B cell (primary cell): Measurements from ENCODE around the gene NUMB.

ENCODE experiments used
- EZH2 ChIP-seq: IDR thresholded peaks from 2 replicates; pipeline ENCODE4 v1.6.1; 2012; ENCODE audit warnings: borderline replicate concordance, low read depth, mild to moderate bottlenecking, moderate library complexity, low read length; ENCODE audit not compliant: insufficient read depth, poor library complexity, severe bottlenecking
- TF ChIP-seq, protein P1 (sequence below): fragments of 200-600 bp; IDR thresholded peaks from one replicate; pipeline ENCODE4 v1.8.0; 2022; ENCODE audit warnings: antibody characterized with exemption, mild to moderate bottlenecking

- TF ChIP-seq, protein P1, sequence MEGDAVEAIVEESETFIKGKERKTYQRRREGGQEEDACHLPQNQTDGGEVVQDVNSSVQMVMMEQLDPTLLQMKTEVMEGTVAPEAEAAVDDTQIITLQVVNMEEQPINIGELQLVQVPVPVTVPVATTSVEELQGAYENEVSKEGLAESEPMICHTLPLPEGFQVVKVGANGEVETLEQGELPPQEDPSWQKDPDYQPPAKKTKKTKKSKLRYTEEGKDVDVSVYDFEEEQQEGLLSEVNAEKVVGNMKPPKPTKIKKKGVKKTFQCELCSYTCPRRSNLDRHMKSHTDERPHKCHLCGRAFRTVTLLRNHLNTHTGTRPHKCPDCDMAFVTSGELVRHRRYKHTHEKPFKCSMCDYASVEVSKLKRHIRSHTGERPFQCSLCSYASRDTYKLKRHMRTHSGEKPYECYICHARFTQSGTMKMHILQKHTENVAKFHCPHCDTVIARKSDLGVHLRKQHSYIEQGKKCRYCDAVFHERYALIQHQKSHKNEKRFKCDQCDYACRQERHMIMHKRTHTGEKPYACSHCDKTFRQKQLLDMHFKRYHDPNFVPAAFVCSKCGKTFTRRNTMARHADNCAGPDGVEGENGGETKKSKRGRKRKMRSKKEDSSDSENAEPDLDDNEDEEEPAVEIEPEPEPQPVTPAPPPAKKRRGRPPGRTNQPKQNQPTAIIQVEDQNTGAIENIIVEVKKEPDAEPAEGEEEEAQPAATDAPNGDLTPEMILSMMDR = no peak
- TF ChIP-seq EZH2 = no peak
These were observed 64.0 kb downstream of the NUMB start for GRCh38 chr14:73394317-73394716.
